ENCODE results near the gene PARP4. TPM values are rescaled to one million over a fixed set of nuclear protein-coding genes. Genes with fewer than 3 reads are reported as not detected.
"Not testable (repeated sequence)": the region's sequence is repeated elsewhere in the genome, so short reads cannot be mapped to it uniquely, and the experiment has no call there.

PARP4 gene
- total RNA-seq, 1 experiment from 2014 or later: 76.0 TPM

DNA sequence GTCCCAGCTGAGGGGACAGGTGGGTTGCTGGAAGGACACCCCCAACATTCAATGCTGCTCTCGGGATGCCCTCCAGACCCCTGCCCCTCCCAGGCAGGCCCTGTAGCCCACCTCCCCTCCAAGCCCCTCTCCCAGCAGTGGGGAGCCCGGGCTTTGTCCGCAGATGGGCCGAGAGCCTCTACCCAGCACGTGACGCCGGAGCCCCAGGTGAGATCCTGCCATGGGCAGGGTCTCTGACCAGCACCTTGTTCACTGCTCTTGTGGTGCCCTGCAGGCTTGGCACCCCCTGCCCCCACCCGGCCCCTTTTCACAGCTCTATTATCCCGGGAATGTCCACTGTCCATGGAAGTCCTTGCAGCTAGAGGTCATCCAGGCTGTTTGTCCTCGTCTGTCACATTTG, 126.7 kb downstream of the PARP4 start:
- RAD21 ChIA-PET (ENCODE audit: low non-redundant PET in 1 of 2, low total read pairs in 2 of 2, uncharacterized antibody in 2 of 2, unreplicated experiment in 2 of 2): no interaction called here
- H4K20me1 ChIP-seq (ENCODE audit: insufficient read depth): no peaks in the 10 kb centered on the region
- BruUV-seq (replicated peaks): no TSS peak

DNA sequence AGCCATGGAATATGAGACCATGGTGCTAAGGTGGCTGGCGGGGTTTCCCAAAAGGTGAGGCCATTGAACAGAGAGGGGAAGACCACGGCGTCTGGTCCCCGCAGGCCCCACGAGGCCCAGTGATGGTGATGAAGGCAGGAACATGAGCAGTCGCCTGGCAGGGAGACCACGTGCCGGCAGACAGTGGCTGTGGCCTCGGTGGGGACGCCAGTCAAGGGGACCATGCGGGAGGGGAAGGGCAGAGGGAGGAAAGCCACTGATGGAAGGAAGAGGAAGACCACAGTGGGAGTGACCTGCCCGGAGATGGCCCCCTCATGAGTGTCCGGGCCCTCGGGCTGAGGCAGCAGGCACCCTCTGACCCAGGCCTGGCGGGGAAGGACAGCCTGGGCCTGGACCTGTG, 127.6 kb downstream of the PARP4 start:
- H4K20me1 ChIP-seq (ENCODE audit: insufficient read depth); H2AFZ ChIP-seq (ENCODE audit: low read depth, low read length, poor library complexity, severe bottlenecking); H3K9me2 ChIP-seq (ENCODE audit: insufficient read depth); H3K4me1 ChIP-seq (ENCODE audit: control insufficient read depth in 1 of 2, insufficient read depth in 2 of 2, low read length in 2 of 2); BruUV-seq (replicated peaks); H3K9me3 ChIP-seq (ENCODE audit: control insufficient read depth in 1 of 2, insufficient read depth in 1 of 2, low read depth in 1 of 2, low read length in 2 of 2); intact Hi-C loops (cut with micrococcal nuclease); ATAC-seq; H3K4me3 ChIP-seq (replicated peaks in 1 of 2; ENCODE audit: low read depth in 1 of 2, low read length in 2 of 2); POLR2A ChIA-PET; RAD21 ChIA-PET (ENCODE audit: low non-redundant PET in 1 of 2, low total read pairs in 2 of 2, uncharacterized antibody in 2 of 2, unreplicated experiment in 2 of 2); DNase-seq (ENCODE audit: low read depth, low spot score); H3K79me2 ChIP-seq (ENCODE audit: insufficient read depth, low read length); H3K4me2 ChIP-seq (ENCODE audit: low read length); H3K27me3 ChIP-seq (ENCODE audit: insufficient read depth, low read length); CTCF ChIA-PET; H3K9ac ChIP-seq (ENCODE audit: low read length); H3K27ac ChIP-seq (ENCODE audit: low read depth, low read length); H3K36me3 ChIP-seq (ENCODE audit: control insufficient read depth in 1 of 2, insufficient read depth in 2 of 2, low read length in 2 of 2): not testable (repeated sequence)

More for the DNA sequence above, 126.7 kb downstream of the PARP4 start:
- H3K36me3 ChIP-seq (ENCODE audit: control insufficient read depth in 1 of 2, insufficient read depth in 2 of 2, low read length in 2 of 2): no peaks in the 10 kb centered on the region
- H3K4me2 ChIP-seq (ENCODE audit: low read length): no peak overlapping the region
- no peak overlapping the region for H3K4me3 ChIP-seq (replicated peaks in 1 of 2; ENCODE audit: low read depth in 1 of 2, low read length in 2 of 2)
- ChIA-PET CTCF (no interaction called here), POLR2A (no interaction called here)
- H3K27ac ChIP-seq (ENCODE audit: low read depth, low read length): no peak overlapping the region
- no peak overlapping the region for H3K9ac ChIP-seq (ENCODE audit: low read length)
- no peaks in the 10 kb centered on the region for H3K27me3 ChIP-seq (ENCODE audit: insufficient read depth, low read length)
- H3K4me1 ChIP-seq (ENCODE audit: control insufficient read depth in 1 of 2, insufficient read depth in 2 of 2, low read length in 2 of 2): no peaks in the 10 kb centered on the region
- TF ChIP-seq JUND (IDR thresholded peaks at IDR 0.05) (no peak), RAD21 (IDR thresholded peaks at IDR 0.05; ENCODE audit: low read depth) (no peak), EGR1 (IDR thresholded peaks at IDR 0.05; ENCODE audit: low read depth) (no peak), TCF7L2 (IDR thresholded peaks at IDR 0.05; ENCODE audit: borderline replicate concordance, extremely low read depth, insufficient read depth, insufficient read length) (no peak), ELF1 (IDR thresholded peaks at IDR 0.05; ENCODE audit: borderline replicate concordance, low read depth) (no peak), ZFX (IDR thresholded peaks at IDR 0.05) (no peak), POLR2A (IDR thresholded peaks at IDR 0.05; ENCODE audit: borderline replicate concordance, extremely low read depth, insufficient read depth, insufficient read length) (no peak), SP1 (IDR thresholded peaks at IDR 0.05; ENCODE audit: low read depth) (no peak), EZH2 (IDR thresholded peaks at IDR 0.05) (no peak), YY1 (IDR thresholded peaks at IDR 0.05; ENCODE audit: extremely low read depth, insufficient replicate concordance, low read depth, low read length) (no peak)
- TF ChIP-seq, protein P1, sequence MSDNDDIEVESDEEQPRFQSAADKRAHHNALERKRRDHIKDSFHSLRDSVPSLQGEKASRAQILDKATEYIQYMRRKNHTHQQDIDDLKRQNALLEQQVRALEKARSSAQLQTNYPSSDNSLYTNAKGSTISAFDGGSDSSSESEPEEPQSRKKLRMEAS (IDR thresholded peaks at IDR 0.05): no peak
- TF ChIP-seq, protein P2, sequence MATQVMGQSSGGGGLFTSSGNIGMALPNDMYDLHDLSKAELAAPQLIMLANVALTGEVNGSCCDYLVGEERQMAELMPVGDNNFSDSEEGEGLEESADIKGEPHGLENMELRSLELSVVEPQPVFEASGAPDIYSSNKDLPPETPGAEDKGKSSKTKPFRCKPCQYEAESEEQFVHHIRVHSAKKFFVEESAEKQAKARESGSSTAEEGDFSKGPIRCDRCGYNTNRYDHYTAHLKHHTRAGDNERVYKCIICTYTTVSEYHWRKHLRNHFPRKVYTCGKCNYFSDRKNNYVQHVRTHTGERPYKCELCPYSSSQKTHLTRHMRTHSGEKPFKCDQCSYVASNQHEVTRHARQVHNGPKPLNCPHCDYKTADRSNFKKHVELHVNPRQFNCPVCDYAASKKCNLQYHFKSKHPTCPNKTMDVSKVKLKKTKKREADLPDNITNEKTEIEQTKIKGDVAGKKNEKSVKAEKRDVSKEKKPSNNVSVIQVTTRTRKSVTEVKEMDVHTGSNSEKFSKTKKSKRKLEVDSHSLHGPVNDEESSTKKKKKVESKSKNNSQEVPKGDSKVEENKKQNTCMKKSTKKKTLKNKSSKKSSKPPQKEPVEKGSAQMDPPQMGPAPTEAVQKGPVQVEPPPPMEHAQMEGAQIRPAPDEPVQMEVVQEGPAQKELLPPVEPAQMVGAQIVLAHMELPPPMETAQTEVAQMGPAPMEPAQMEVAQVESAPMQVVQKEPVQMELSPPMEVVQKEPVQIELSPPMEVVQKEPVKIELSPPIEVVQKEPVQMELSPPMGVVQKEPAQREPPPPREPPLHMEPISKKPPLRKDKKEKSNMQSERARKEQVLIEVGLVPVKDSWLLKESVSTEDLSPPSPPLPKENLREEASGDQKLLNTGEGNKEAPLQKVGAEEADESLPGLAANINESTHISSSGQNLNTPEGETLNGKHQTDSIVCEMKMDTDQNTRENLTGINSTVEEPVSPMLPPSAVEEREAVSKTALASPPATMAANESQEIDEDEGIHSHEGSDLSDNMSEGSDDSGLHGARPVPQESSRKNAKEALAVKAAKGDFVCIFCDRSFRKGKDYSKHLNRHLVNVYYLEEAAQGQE (IDR thresholded peaks at IDR 0.05; ENCODE audit: low read depth): no peak
- no peaks in the 10 kb centered on the region for H3K9me3 ChIP-seq (ENCODE audit: control insufficient read depth in 1 of 2, insufficient read depth in 1 of 2, low read depth in 1 of 2, low read length in 2 of 2)
- ATAC-seq: no peak
- H3K79me2 ChIP-seq (ENCODE audit: insufficient read depth, low read length): no peaks in the 10 kb centered on the region
- DNase-seq (ENCODE audit: low read depth, low spot score): no peak
- no peak overlapping the region for H2AFZ ChIP-seq (ENCODE audit: low read depth, low read length, poor library complexity, severe bottlenecking)
- intact Hi-C loops (cut with micrococcal nuclease): no loop called here
- no peaks in the 10 kb centered on the region for H3K9me2 ChIP-seq (ENCODE audit: insufficient read depth)

DNA sequence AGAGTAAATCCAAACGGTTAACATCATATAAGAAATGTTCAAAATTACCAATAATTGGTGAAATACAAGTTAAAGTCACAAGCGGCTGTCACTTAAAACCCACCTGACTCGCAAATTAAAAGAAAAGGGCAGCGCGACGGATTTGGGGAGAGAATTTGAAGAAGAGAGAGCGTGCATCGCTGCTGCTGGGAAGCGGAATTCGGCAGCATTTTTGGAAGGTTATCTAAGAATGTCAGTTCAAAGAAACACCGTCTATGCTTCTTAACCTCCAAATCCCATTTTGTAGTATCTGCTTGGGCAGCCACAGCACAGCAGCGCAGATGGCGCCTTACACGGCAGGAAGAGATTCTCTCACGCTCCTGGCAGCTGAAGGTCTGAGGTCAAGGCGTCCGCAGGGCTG, 128.5 kb downstream of the PARP4 start:
- H3K9ac ChIP-seq (ENCODE audit: low read length); H3K4me2 ChIP-seq (ENCODE audit: low read length); intact Hi-C loops (cut with micrococcal nuclease); H3K79me2 ChIP-seq (ENCODE audit: insufficient read depth, low read length); DNase-seq (ENCODE audit: low read depth, low spot score); H3K9me3 ChIP-seq (ENCODE audit: control insufficient read depth in 1 of 2, insufficient read depth in 1 of 2, low read depth in 1 of 2, low read length in 2 of 2); H3K4me1 ChIP-seq (ENCODE audit: control insufficient read depth in 1 of 2, insufficient read depth in 2 of 2, low read length in 2 of 2); POLR2A ChIA-PET; H4K20me1 ChIP-seq (ENCODE audit: insufficient read depth); H3K27me3 ChIP-seq (ENCODE audit: insufficient read depth, low read length); RAD21 ChIA-PET (ENCODE audit: low non-redundant PET in 1 of 2, low total read pairs in 2 of 2, uncharacterized antibody in 2 of 2, unreplicated experiment in 2 of 2); H3K27ac ChIP-seq (ENCODE audit: low read depth, low read length); H3K4me3 ChIP-seq (replicated peaks in 1 of 2; ENCODE audit: low read depth in 1 of 2, low read length in 2 of 2); H3K9me2 ChIP-seq (ENCODE audit: insufficient read depth); H2AFZ ChIP-seq (ENCODE audit: low read depth, low read length, poor library complexity, severe bottlenecking); H3K36me3 ChIP-seq (ENCODE audit: control insufficient read depth in 1 of 2, insufficient read depth in 2 of 2, low read length in 2 of 2); CTCF ChIA-PET; ATAC-seq; BruUV-seq (replicated peaks): not testable (repeated sequence)

Data from HCT116 (cell line).